ENCODE data around the gene CCNB1.

Gene CCNB1

GRCh38 chr5:69209602-69210001 lies 42.7 kb downstream of the CCNB1 start:
- ChIA-PET POLR2A (ENCODE audit: low non-redundant PET) (interaction anchor here (0.6 kb wide), 1 partner anchor 77 kb away, joined by 7 read pairs; no protein-coding TSS in a partner anchor), CTCF (no interaction called here)
- TF ChIP-seq, protein P1, sequence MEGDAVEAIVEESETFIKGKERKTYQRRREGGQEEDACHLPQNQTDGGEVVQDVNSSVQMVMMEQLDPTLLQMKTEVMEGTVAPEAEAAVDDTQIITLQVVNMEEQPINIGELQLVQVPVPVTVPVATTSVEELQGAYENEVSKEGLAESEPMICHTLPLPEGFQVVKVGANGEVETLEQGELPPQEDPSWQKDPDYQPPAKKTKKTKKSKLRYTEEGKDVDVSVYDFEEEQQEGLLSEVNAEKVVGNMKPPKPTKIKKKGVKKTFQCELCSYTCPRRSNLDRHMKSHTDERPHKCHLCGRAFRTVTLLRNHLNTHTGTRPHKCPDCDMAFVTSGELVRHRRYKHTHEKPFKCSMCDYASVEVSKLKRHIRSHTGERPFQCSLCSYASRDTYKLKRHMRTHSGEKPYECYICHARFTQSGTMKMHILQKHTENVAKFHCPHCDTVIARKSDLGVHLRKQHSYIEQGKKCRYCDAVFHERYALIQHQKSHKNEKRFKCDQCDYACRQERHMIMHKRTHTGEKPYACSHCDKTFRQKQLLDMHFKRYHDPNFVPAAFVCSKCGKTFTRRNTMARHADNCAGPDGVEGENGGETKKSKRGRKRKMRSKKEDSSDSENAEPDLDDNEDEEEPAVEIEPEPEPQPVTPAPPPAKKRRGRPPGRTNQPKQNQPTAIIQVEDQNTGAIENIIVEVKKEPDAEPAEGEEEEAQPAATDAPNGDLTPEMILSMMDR (conservative IDR thresholded peaks at IDR 0.05; ENCODE audit: low read depth), result no peak
- H3K27ac ChIP-seq, result no peak overlapping the region
- DNase-seq (ENCODE audit: low spot score), result no peak

GRCh38 chr5:69211200-69211599 lies 44.2 kb downstream of the CCNB1 start:
- TF ChIP-seq, protein P1 (conservative IDR thresholded peaks at IDR 0.05; ENCODE audit: low read depth), result no peak
- no peak for DNase-seq (ENCODE audit: low spot score)
- ChIA-PET POLR2A (ENCODE audit: low non-redundant PET) (no interaction called here), CTCF (interaction anchor here (0.9 kb wide), 1 partner anchor 118 kb away, joined by 3 read pairs; the partner anchor contains the start of gene SLC30A5)
- no peak overlapping the region for H3K27ac ChIP-seq

DNA sequence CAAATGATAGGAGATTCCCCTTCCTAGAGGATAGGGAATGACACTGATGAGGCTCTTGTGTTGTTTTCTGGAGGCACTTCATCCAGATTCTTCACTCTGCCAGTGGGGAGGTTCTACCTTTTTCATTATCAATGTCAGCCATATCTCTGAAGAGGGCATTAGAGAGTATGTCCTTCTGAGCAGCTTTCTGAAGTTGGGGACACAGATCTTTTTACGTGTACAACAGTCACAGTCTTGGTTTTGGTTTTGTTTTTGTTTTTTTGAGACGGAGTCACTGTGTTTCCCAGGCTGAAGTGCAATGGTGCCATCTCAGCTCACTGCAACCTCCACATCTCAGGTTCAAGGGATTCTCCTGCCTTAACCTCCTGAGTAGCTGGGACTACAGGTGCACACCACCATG lies 45.1 kb downstream of the CCNB1 start:
- ChIA-PET CTCF (no interaction called here), POLR2A (ENCODE audit: low non-redundant PET) (no interaction called here)
- TF ChIP-seq, protein P1 (conservative IDR thresholded peaks at IDR 0.05; ENCODE audit: low read depth), result no peak
- no peak overlapping the region for H3K27ac ChIP-seq
- DNase-seq (ENCODE audit: low spot score), result no peak

GRCh38 chr5:69213513-69214215 lies 46.7 kb downstream of the CCNB1 start:
- CTCF ChIA-PET, result interaction anchor here (0.6 to 0.8 kb wide), 2 partner anchors 33 to 120 kb away, joined by 3 read pairs; partner anchors contain the start of gene SLC30A5
- TF ChIP-seq, protein P1 (conservative IDR thresholded peaks at IDR 0.05; ENCODE audit: low read depth), result no peak
- POLR2A ChIA-PET (ENCODE audit: low non-redundant PET), result no interaction called here
- no peak overlapping the region; the same call in 1 of the 2 replicates for H3K27ac ChIP-seq
- no peak for DNase-seq (ENCODE audit: low spot score)

DNA sequence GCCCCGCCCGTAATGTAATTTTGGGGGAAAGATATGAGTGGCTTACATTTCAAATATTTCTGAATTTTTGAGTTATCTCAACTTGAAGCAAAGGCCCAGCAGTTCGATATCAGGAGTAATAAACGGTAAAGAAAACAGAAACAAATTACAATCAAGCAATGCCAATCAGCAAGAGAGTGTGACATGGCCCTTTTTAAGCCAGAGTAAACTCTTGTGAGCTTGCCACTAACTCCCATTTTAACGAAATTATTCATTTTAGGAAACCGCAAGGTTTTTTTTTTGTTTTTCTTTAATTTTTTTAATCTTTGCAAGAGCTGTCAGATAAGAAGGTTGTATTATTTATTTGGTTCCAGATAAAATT lies 50.2 kb downstream of the CCNB1 start:
- TF ChIP-seq, protein P1 (conservative IDR thresholded peaks at IDR 0.05; ENCODE audit: low read depth), result no peak
- DNase-seq (ENCODE audit: low spot score), result no peak
- H3K27ac ChIP-seq, result peak overlapping the region; percentile 90
- POLR2A ChIA-PET (ENCODE audit: low non-redundant PET), result interaction anchor here (0.6 to 0.7 kb wide), 2 partner anchors 115 to 1002 kb away, joined by 3 read pairs; partner anchors contain the start of genes CCDC125 and PIK3R1
- CTCF ChIA-PET, result interaction anchor here (1.0 kb wide), 1 partner anchor 124 kb away, joined by 3 read pairs; no protein-coding TSS in a partner anchor

GRCh38 chr5:69217548-69218526 lies 50.9 kb downstream of the CCNB1 start:
- CTCF ChIA-PET, result interaction anchor here (0.6 to 1.0 kb wide), 2 partner anchors 70 to 125 kb away, joined by 3 read pairs; no protein-coding TSS in a partner anchor
- peak; percentile 99 for DNase-seq (ENCODE audit: low spot score)
- peak overlapping the region; percentile 90 for H3K27ac ChIP-seq
- POLR2A ChIA-PET (ENCODE audit: low non-redundant PET), result interaction anchor here (0.6 kb wide), 1 partner anchor 1002 kb away, joined by 3 read pairs; the partner anchor contains the start of gene PIK3R1
- TF ChIP-seq, protein P1 (conservative IDR thresholded peaks at IDR 0.05; ENCODE audit: low read depth), result no peak

Measured in RWPE1 (cell line).